HepG2 (cell line): ENCODE results near the gene ACCSL. TPM values are rescaled to one million over a fixed set of nuclear protein-coding genes. Genes with fewer than 3 reads are reported as not detected.

ENCODE experiments used
- ATAC-seq: fragments of 200-7000 bp; cut with Tn5 transposase; 3 replicates; pipeline ENCODE4 v1.9.1; 2020; ENCODE audit warnings: mild to moderate bottlenecking, moderate library complexity
- BruUV-seq: library from RNA; stranded (reverse); fragments of 400-500 nt; replicated peaks from 2 replicates; lab custom pipeline; 2021; lab: Mats Ljungman, UMichigan
- CTCF ChIA-PET: fragments of 300-600 bp; formaldehyde crosslinking; extraction: SDS; loops from one replicate; lab custom pipeline; 2021; ENCODE audit warnings: low total read pairs, inconsistent platforms, low intra/inter-chr PET ratio; lab: Yijun Ruan, JAX
- POLR2A ChIA-PET: fragments of 350-600 bp; sonication (Branson Sonifier 250); formaldehyde crosslinking; loops from one replicate; lab custom pipeline; 2020; ENCODE audit warnings: antibody characterized with exemption, inconsistent platforms; lab: Yijun Ruan, JAX
- DNase-seq: peaks from one replicate; pipeline ENCODE4 v3.0.0-alpha.2; 2015; ENCODE audit warnings: low spot score
- FAIRE-seq: peaks from 3 replicates; lab custom pipeline; 2011; peaks lifted over from hg19 to GRCh38; lab: Jason Lieb, UNC
- H2AFZ ChIP-seq: one replicate; pipeline ENCODE4 v1.6.1; 2011; ENCODE audit warnings: low read length, inconsistent platforms
- H3K27ac ChIP-seq: fragments of 300-600 bp; 3 replicates; pipeline ENCODE4 v1.8.0; 2011; ENCODE audit warnings: mixed run types, mild to moderate bottlenecking, mixed read lengths, low read length, inconsistent platforms; ENCODE audit not compliant: insufficient read depth; ENCODE audit errors: extremely low read length
- H3K27me3 ChIP-seq, 2 experiments: fragments of 200-600 bp in 1 of 2; 2 replicates in 1 of 2; 3 replicates in 1 of 2; pipeline versions ENCODE4 v1.6.0 to v1.8.0; 2011; ENCODE audit warnings: low read length in 2 of 2, mild to moderate bottlenecking in 2 of 2, moderate library complexity in 2 of 2, inconsistent platforms in 1 of 2; ENCODE audit not compliant: insufficient read depth in 2 of 2, control insufficient read depth in 1 of 2
- H3K36me3 ChIP-seq, 2 experiments: fragments of 200-600 bp in 1 of 2; replicated peaks in 1 of 2; 2 replicates in 1 of 2; 3 replicates in 1 of 2; pipeline versions ENCODE4 v1.5.1 to v1.8.0; 2011; ENCODE audit warnings: low read length in 2 of 2, inconsistent platforms in 1 of 2; ENCODE audit not compliant: insufficient read depth in 2 of 2, control insufficient read depth in 1 of 2
- H3K4me1 ChIP-seq: 2 replicates; pipeline ENCODE4 v1.5.1; 2012; ENCODE audit warnings: low read length, inconsistent platforms; ENCODE audit not compliant: insufficient read depth
- H3K4me2 ChIP-seq: 2 replicates; pipeline ENCODE4 v1.6.0; 2011; ENCODE audit warnings: low read depth, low read length, inconsistent platforms
- H3K4me3 ChIP-seq, 3 experiments: fragments of 200-600 bp in 1 of 3; sonication (generic), shearing (Covaris generic) in 1 of 3; replicated peaks in 1 of 3; 2 replicates each; pipeline ENCODE4 v1.5.1; 2011 to 2016; ENCODE audit warnings: low read length in 3 of 3, inconsistent platforms in 2 of 3, low read depth in 2 of 3, mild to moderate bottlenecking in 2 of 3, control low read depth in 1 of 3, mixed read lengths in 1 of 3; ENCODE audit not compliant: insufficient read depth in 1 of 3
- H3K79me2 ChIP-seq: one replicate; pipeline ENCODE4 v1.6.1; 2011; ENCODE audit warnings: low read length, inconsistent platforms; ENCODE audit not compliant: insufficient read depth
- H3K9ac ChIP-seq: 2 replicates; pipeline ENCODE4 v1.6.0; 2011; ENCODE audit warnings: mild to moderate bottlenecking, low read depth, low read length, inconsistent platforms; ENCODE audit not compliant: insufficient read depth
- H3K9me3 ChIP-seq: 2 replicates; pipeline ENCODE4 v1.5.1; 2012; ENCODE audit warnings: mild to moderate bottlenecking, low read length
- H4K20me1 ChIP-seq: 2 replicates; pipeline ENCODE4 v1.6.0; 2011; ENCODE audit warnings: inconsistent platforms, mild to moderate bottlenecking, low read length, moderate library complexity; ENCODE audit not compliant: insufficient read depth
- HIVEP1 ChIP-seq: sonication (generic); formaldehyde crosslinking; IDR thresholded peaks from 2 replicates; pipeline ENCODE4 v1.4.0; 2020; ENCODE audit warnings: mild to moderate bottlenecking, missing genetic modification reagents
- MIER3 ChIP-seq: IDR thresholded peaks from 2 replicates; pipeline ENCODE4 v1.6.1; 2016; ENCODE audit warnings: missing compliant biosample characterization, borderline replicate concordance
- STAG1 ChIP-seq: sonication (generic); formaldehyde crosslinking; IDR thresholded peaks from 2 replicates; pipeline ENCODE4 v1.4.0; 2020; ENCODE audit warnings: missing genetic modification reagents
- TAF1 ChIP-seq: sonication (generic); formaldehyde crosslinking; IDR thresholded peaks from 2 replicates; pipeline ENCODE4 v1.4.0; 2020; ENCODE audit warnings: missing genetic modification reagents
- U2AF1 ChIP-seq: fragments of 200-400 bp; formaldehyde crosslinking; optimal IDR thresholded peaks from 2 replicates; pipeline ENCODE3; 2017; ENCODE audit warnings: mild to moderate bottlenecking, low read depth, low read length
- ZC3H13 ChIP-seq: sonication (generic); formaldehyde crosslinking; IDR thresholded peaks from 2 replicates; pipeline ENCODE4 v1.8.1; 2023; ENCODE audit warnings: mild to moderate bottlenecking, missing genetic modification reagents, moderate library complexity
- ZFP36L1 ChIP-seq: sonication (generic); formaldehyde crosslinking; IDR thresholded peaks from 2 replicates; pipeline ENCODE4 v1.8.0; 2022; ENCODE audit warnings: mild to moderate bottlenecking, missing genetic modification reagents, moderate library complexity
- WGBS: methylation state at CpG from one replicate; pipeline ENCODE4 v1.1.6; 2017; ENCODE audit warnings: low lambda C conversion rate; 5-methylcytosine and 5-hydroxymethylcytosine counted together
- in situ Hi-C: cut with HindIII; loops from 2 replicates; pipeline ENCODE4 v1.10.0; 2017; ENCODE audit warnings: low pct_unique_long_range_greater_than_20kb; ENCODE audit not compliant: extremely low pct_ligation_motif_present
- intact Hi-C: fragments of 100-400 bp; cut with micrococcal nuclease; formaldehyde crosslinking; loops from one replicate; pipeline ENCODE4 v1.10.0; 2022; ENCODE audit not compliant: unreplicated experiment
- polyA plus RNA-seq, 8 experiments: library from polyadenylated mRNA; depleted of rRNA in 3 of 8; stranded (reverse) in 7 of 8; unstranded in 1 of 8; fragments of >200 nt; fragmentation: Illumina TruSeq in 4 of 8; extraction: Trizol in 4 of 8; gene quantifications; 2 replicates each; pipeline versions ENCODE4 v1.2.1 to v1.2.3, GENCODE V29; 2011 to 2016; ENCODE audit warnings: low read depth in 4 of 8, missing spikeins in 1 of 8, mixed read lengths in 1 of 8; ENCODE audit not compliant: insufficient read depth in 1 of 8
- total RNA-seq, 5 experiments: library from RNA; depleted of rRNA; stranded (reverse); fragments of >200 nt; fragmentation: Illumina TruSeq; extraction: Trizol; gene quantifications; 2 replicates each; pipeline ENCODE4 v1.2.3, GENCODE V29; 2016; ENCODE audit warnings: low read depth in 1 of 5
- TF ChIP-seq, protein P1 (sequence below): sonication (generic); formaldehyde crosslinking; IDR thresholded peaks from 2 replicates; pipeline ENCODE4 v1.4.0; 2020; ENCODE audit warnings: missing genetic modification reagents

ACCSL gene
- total and polyA plus RNA-seq, 2 of the 13 experiments (the other 11 are each of a cell fraction or from before 2014, with no cell fraction given), result not detected

DNA sequence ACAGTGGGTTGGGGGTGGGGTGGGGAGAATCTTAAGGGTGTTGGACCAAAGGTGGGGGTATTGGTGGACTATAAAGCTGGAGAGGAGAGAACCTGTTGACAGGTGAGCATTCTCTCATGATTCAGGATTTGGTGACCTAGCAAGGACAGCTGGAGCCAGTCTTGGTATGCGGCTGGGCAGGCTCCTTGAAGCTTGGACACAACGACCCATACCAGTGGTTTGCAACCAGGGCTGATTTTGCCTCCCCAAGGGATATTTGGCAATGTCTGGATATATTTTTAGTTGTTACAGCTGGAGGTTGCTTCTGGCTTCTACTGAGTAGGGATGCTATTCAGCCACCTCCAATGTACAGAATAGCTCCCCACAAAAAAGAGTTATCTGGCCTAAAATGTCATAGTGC, 53.3 kb downstream of the ACCSL start:
- in situ Hi-C loops, result no loop called here
- H3K4me1 ChIP-seq, result peaks cover 9% of the 10 kb centered on the region
- H3K9me3 ChIP-seq, result no peaks in the 10 kb centered on the region
- no peak overlapping the region for H3K9ac ChIP-seq
- no TSS peak for BruUV-seq
- H4K20me1 ChIP-seq, result no peaks in the 10 kb centered on the region
- H3K4me2 ChIP-seq, result no peak overlapping the region
- intact Hi-C loops, result no loop called here
- WGBS, result 90% methylated on average over 2 of the region's 2 CpGs
- TF ChIP-seq MIER3 (no peak), TAF1 (no peak), ZC3H13 (no peak), HIVEP1 (CRISPR knock-in tag) (no peak), U2AF1 (no peak)
- TF ChIP-seq, protein P1, sequence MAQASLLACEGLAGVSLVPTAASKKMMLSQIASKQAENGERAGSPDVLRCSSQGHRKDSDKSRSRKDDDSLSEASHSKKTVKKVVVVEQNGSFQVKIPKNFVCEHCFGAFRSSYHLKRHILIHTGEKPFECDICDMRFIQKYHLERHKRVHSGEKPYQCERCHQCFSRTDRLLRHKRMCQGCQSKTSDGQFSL (CRISPR knock-in tag), result no peak
- H3K4me3 ChIP-seq, result no peak overlapping the region
- no peaks in the 10 kb centered on the region for H3K79me2 ChIP-seq
- no peak overlapping the region for H3K27ac ChIP-seq
- H2AFZ ChIP-seq, result no peak overlapping the region
- no peaks in the 10 kb centered on the region; a peak in 1 of 5 replicates for H3K36me3 ChIP-seq
- ChIA-PET POLR2A (no interaction called here), CTCF (no interaction called here)
- ATAC-seq (no peak), FAIRE-seq (no peak), DNase-seq (no peak)
- H3K27me3 ChIP-seq, result no peaks in the 10 kb centered on the region

DNA sequence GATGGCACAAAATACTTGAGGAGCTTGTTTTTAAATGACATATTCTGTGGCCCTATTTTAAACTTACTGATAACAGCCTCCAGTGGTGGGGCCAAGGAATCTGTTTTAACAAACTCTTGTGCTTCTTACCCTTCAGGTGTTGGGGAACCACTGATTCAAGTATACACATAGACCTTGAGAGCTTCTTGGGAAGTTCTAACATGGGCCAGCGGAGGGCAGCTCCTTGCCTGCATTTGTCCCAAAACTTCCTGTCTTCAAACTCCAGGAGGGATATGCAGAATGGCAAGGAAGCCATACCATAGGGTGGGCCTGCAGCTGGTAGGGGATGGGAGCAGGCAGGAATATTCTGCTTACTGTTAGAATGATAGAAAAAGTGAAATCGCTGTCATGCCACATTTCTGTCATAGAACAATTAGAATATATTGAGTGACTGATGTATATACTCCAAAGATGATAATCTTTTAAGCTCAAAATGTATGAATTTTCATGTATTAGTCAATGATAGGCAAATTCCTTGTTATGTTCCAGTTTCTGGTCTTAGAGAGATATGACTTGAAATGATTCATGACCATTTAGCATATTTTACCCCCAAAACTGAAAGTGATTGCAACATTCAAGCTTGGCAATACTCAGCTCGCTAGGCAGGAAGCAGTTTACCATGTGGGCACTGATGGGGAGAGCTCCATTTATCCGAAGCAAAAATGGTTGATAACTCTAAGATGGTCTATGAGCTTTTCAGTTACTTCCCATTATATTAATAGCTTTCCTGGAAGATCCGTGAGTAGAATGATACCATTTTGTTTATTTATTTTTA, 56.9 kb downstream of the ACCSL start:
- Histone ChIP-seq H3K27me3 (no peaks in the 10 kb centered on the region), H2AFZ (no peak overlapping the region), H3K9ac (no peak overlapping the region), H3K36me3 (peaks cover 1 to 18% of the 10 kb centered on the region in 2 experiments; a peak in 4 of 5 replicates), H3K9me3 (no peaks in the 10 kb centered on the region), H4K20me1 (no peaks in the 10 kb centered on the region), H3K4me1 (no peaks in the 10 kb centered on the region), H3K79me2 (no peaks in the 10 kb centered on the region)
- ATAC-seq (no peak), DNase-seq (no peak)
- over 99% methylated on average over 5 of the region's 5 CpGs for WGBS
- POLR2A ChIA-PET, result no interaction called here
- no peak for TF ChIP-seq ZFP36L1 (CRISPR knock-in tag)
- no peak for TF ChIP-seq STAG1 (CRISPR knock-in tag)
- TF ChIP-seq, all 625 proteins: peak for 0
- H3K27ac ChIP-seq, result no peak overlapping the region
- H3K4me2 ChIP-seq, result no peak overlapping the region
- CTCF ChIA-PET, result no interaction called here
- intact Hi-C loops, result no loop called here
- no peak overlapping the region for H3K4me3 ChIP-seq
- no peak for FAIRE-seq
- no TSS peak for BruUV-seq
- in situ Hi-C loops, result no loop called here
